Lower lobe of right lung (tissue), 2 donors: Measurements from ENCODE around the gene PSMD13. TPM values are rescaled to one million over a fixed set of nuclear protein-coding genes. Genes with fewer than 3 reads are reported as not detected.

Experiments used
- ATAC-seq, 2 donors: fragments of 200-7000 bp; cut with Tn5 transposase; one replicate each; pipeline ENCODE4 v1.9.1; 2020 to 2022; ENCODE audit warnings: mild to moderate bottlenecking in 2 of 2, moderate library complexity in 2 of 2
- DNase-seq: peaks from one replicate; pipeline ENCODE4 v3.0.0-alpha.2; 2020
- H3K27ac ChIP-seq: fragments of 200-600 bp; one replicate; pipeline ENCODE4 v1.8.0; 2022
- H3K27me3 ChIP-seq: fragments of 200-600 bp; one replicate; pipeline ENCODE4 v1.8.0; 2022; ENCODE audit warnings: low read depth
- H3K36me3 ChIP-seq: fragments of 200-600 bp; one replicate; pipeline ENCODE4 v1.8.0; 2022; ENCODE audit warnings: mild to moderate bottlenecking
- H3K4me1 ChIP-seq: fragments of 200-600 bp; one replicate; pipeline ENCODE4 v1.8.0; 2022
- H3K4me3 ChIP-seq: fragments of 200-600 bp; one replicate; pipeline ENCODE4 v1.8.0; 2022; ENCODE audit warnings: mild to moderate bottlenecking
- H3K9me3 ChIP-seq: fragments of 200-600 bp; one replicate; pipeline ENCODE4 v1.8.0; 2022
- CTCF ChIP-seq: fragments of 200-600 bp; IDR thresholded peaks from one replicate; pipeline ENCODE4 v1.8.0; 2022; ENCODE audit warnings: antibody characterized with exemption, mild to moderate bottlenecking
- intact Hi-C: fragments of 100-400 bp; cut with DNase I; formaldehyde crosslinking; loops from one replicate; pipeline ENCODE4 v1.11.0; 2022
- total RNA-seq: library from RNA; stranded (reverse); fragmentation: NEBNext Ultra II Directional; extraction: Animal tissue kit (Norgen Biotek cat#: 25700); gene quantifications from one replicate; pipeline ENCODE4 v1.2.1, GENCODE V29; 2021
- donor health status: DM: no; HTN: yes; CAD: no; lungs with severe emphysema.

Gene PSMD13
- total RNA-seq, 1 donor from 2014 or later: 89.5 TPM

- no peak for ATAC-seq
- no peak for DNase-seq
- Histone ChIP-seq H3K27me3 (no peaks in the 10 kb centered on the region), H3K27ac (no peak overlapping the region), H3K9me3 (no peaks in the 10 kb centered on the region), H3K4me1 (no peaks in the 10 kb centered on the region), H3K4me3 (no peak overlapping the region), H3K36me3 (peaks cover 52% of the 10 kb centered on the region)
- intact Hi-C loops: no loop called here
- no peak for TF ChIP-seq CTCF
These were observed 16.5 kb downstream of the PSMD13 start for GRCh38 chr11:253160-253885.

GRCh38 chr11:253886-254270 lies 17.1 kb downstream of the PSMD13 start:
- peaks cover 46% of the 10 kb centered on the region for H3K36me3 ChIP-seq
- no peak for DNase-seq
- intact Hi-C loops: no loop called here
- no peaks in the 10 kb centered on the region for H3K27me3 ChIP-seq
- H3K9me3 ChIP-seq: no peaks in the 10 kb centered on the region
- H3K27ac ChIP-seq: no peak overlapping the region
- H3K4me3 ChIP-seq: no peak overlapping the region
- no peak for TF ChIP-seq CTCF
- no peaks in the 10 kb centered on the region for H3K4me1 ChIP-seq
- ATAC-seq: no peak

GRCh38 chr11:255176-255575 lies 18.4 kb downstream of the PSMD13 start:
- DNase-seq: no peak

GRCh38 chr11:255816-256215 lies 19.0 kb downstream of the PSMD13 start:
- no peaks in the 10 kb centered on the region for H3K9me3 ChIP-seq
- H3K4me1 ChIP-seq: no peaks in the 10 kb centered on the region
- peaks cover 29% of the 10 kb centered on the region for H3K36me3 ChIP-seq
- DNase-seq: no peak
- H3K27me3 ChIP-seq: no peaks in the 10 kb centered on the region
- TF ChIP-seq CTCF: no peak
- H3K27ac ChIP-seq: no peak overlapping the region
- ATAC-seq: no peak
- H3K4me3 ChIP-seq: no peak overlapping the region
- intact Hi-C loops: no loop called here

More at GRCh38 chr11:255176-255575, 18.4 kb downstream of the PSMD13 start:
- no peaks in the 10 kb centered on the region for H3K27me3 ChIP-seq
- H3K4me3 ChIP-seq: no peak overlapping the region
- TF ChIP-seq CTCF: no peak
- no peaks in the 10 kb centered on the region for H3K9me3 ChIP-seq
- ATAC-seq: no peak
- no peak overlapping the region for H3K27ac ChIP-seq
- peaks cover 36% of the 10 kb centered on the region for H3K36me3 ChIP-seq
- no peaks in the 10 kb centered on the region for H3K4me1 ChIP-seq
- intact Hi-C loops: no loop called here

- DNase-seq (no peak), ATAC-seq (no peak)
- H3K4me1 ChIP-seq: no peaks in the 10 kb centered on the region
- no peak overlapping the region for H3K27ac ChIP-seq
- no peaks in the 10 kb centered on the region for H3K27me3 ChIP-seq
- intact Hi-C loops: no loop called here
- no peak overlapping the region for H3K4me3 ChIP-seq
- H3K36me3 ChIP-seq: peaks cover 16% of the 10 kb centered on the region
- no peak for TF ChIP-seq CTCF
- H3K9me3 ChIP-seq: no peaks in the 10 kb centered on the region
These were observed 20.4 kb downstream of the PSMD13 start for GRCh38 chr11:256952-257737.
